GM12878 (cell line): ENCODE measurements around the gene MTFMT. TPM values are rescaled to one million over a fixed set of nuclear protein-coding genes. Genes with fewer than 3 reads are reported as not detected.

Source experiments
- ATAC-seq: fragments of 200-7000 bp; cut with Tn5 transposase; 3 replicates; pipeline ENCODE4 v1.9.1; 2020; ENCODE audit warnings: mild to moderate bottlenecking, moderate library complexity
- BruUV-seq: library from RNA; stranded (reverse); fragments of 400-500 nt; replicated peaks from 2 replicates; lab custom pipeline; 2021; lab: Mats Ljungman, UMichigan
- CTCF ChIA-PET: fragments of 300-600 bp; sonication (Branson Sonifier 250); formaldehyde crosslinking; extraction: SDS; loops from one replicate; lab custom pipeline; 2021; ENCODE audit warnings: inconsistent platforms; lab: Yijun Ruan, JAX
- POLR2A ChIA-PET: fragments of 350-600 bp; formaldehyde crosslinking; extraction: SDS; loops from one replicate; lab custom pipeline; 2021; ENCODE audit warnings: inconsistent platforms; lab: Charles Lee
- RAD21 ChIA-PET: fragments of 300-600 bp; sonication (Branson Sonifier 250); formaldehyde crosslinking; loops from one replicate; lab custom pipeline; 2023; ENCODE audit warnings: antibody characterized with exemption; ENCODE audit not compliant: unreplicated experiment; lab: Charles Lee
- SMC1A ChIA-PET: fragments of 300-600 bp; sonication (Branson Sonifier 250); formaldehyde crosslinking; loops from one replicate; lab custom pipeline; 2023; ENCODE audit not compliant: unreplicated experiment, uncharacterized antibody; lab: Charles Lee
- DNase-seq: peaks from one replicate; pipeline ENCODE4 v3.0.0-alpha.2; 2011; ENCODE audit warnings: low read depth, low spot score
- FAIRE-seq: peaks from 3 replicates; lab custom pipeline; 2011; peaks lifted over from hg19 to GRCh38; lab: Jason Lieb, UNC
- H2AFZ ChIP-seq: 2 replicates; pipeline ENCODE4 v1.6.0; 2011; ENCODE audit warnings: low read depth, low read length, control low read depth; ENCODE audit not compliant: control insufficient read depth
- H3K27ac ChIP-seq: 2 replicates; pipeline ENCODE4 v1.5.1; 2011; ENCODE audit warnings: control low read depth; ENCODE audit not compliant: control insufficient read depth, insufficient read depth
- H3K27me3 ChIP-seq, 2 experiments: replicated peaks in 1 of 2; 2 replicates each; pipeline versions ENCODE4 v1.6.0 to v1.6.1; 2011; ENCODE audit warnings: low read length in 1 of 2; ENCODE audit not compliant: control insufficient read depth in 2 of 2, insufficient read depth in 2 of 2
- H3K36me3 ChIP-seq, 2 experiments: 2 replicates each; pipeline ENCODE4 v1.5.1; 2011; ENCODE audit warnings: low read length in 1 of 2; ENCODE audit not compliant: control insufficient read depth in 2 of 2, insufficient read depth in 2 of 2
- H3K4me1 ChIP-seq: 2 replicates; pipeline ENCODE4 v1.6.1; 2011; ENCODE audit warnings: mild to moderate bottlenecking, low read length, moderate library complexity, mixed read lengths; ENCODE audit not compliant: control insufficient read depth, insufficient read depth
- H3K4me2 ChIP-seq: 2 replicates; pipeline ENCODE4 v1.6.0; 2011; ENCODE audit warnings: control low read depth; ENCODE audit not compliant: control insufficient read depth, insufficient read depth
- H3K4me3 ChIP-seq: fragments of 200-600 bp; sonication (generic); 2 replicates; pipeline ENCODE4 v1.5.1; 2016
- H3K79me2 ChIP-seq: 2 replicates; pipeline ENCODE4 v1.6.0; 2011; ENCODE audit warnings: low read length; ENCODE audit not compliant: control insufficient read depth, insufficient read depth
- H3K9ac ChIP-seq: 2 replicates; pipeline ENCODE4 v1.8.0; 2011; ENCODE audit warnings: low read length, control low read depth, mixed read lengths; ENCODE audit not compliant: control insufficient read depth, insufficient read depth
- H3K9me3 ChIP-seq: replicated peaks from 3 replicates; pipeline ENCODE4 v1.5.1; 2011; ENCODE audit warnings: mild to moderate bottlenecking, low read length; ENCODE audit not compliant: control insufficient read depth, insufficient read depth
- H4K20me1 ChIP-seq: 2 replicates; pipeline ENCODE4 v1.6.0; 2011; ENCODE audit not compliant: control insufficient read depth, insufficient read depth
- BRCA1 ChIP-seq: IDR thresholded peaks from 2 replicates; pipeline ENCODE4 v1.6.1; 2011; ENCODE audit warnings: low read depth, low read length, improper control_type of control experiment
- CBX5 ChIP-seq: sonication (generic); IDR thresholded peaks from 2 replicates; pipeline ENCODE4 v1.6.1; 2016; ENCODE audit warnings: low read depth, moderate library complexity, mild to moderate bottlenecking, inconsistent platforms
- CHD1 ChIP-seq: IDR thresholded peaks from 2 replicates; pipeline ENCODE4 v1.6.1; 2012; ENCODE audit warnings: low read depth, low read length, improper control_type of control experiment
- CHD2 ChIP-seq: IDR thresholded peaks from 2 replicates; pipeline ENCODE4 v1.6.1; 2011; ENCODE audit warnings: low read depth, low read length, improper control_type of control experiment, borderline replicate concordance
- CREB1 ChIP-seq: IDR thresholded peaks from 2 replicates; pipeline ENCODE4 v1.6.1; 2012; ENCODE audit warnings: low read depth, mild to moderate bottlenecking, inconsistent platforms
- CREM ChIP-seq: IDR thresholded peaks from 2 replicates; pipeline ENCODE4 v1.6.1; 2014; ENCODE audit warnings: antibody characterized with exemption, low read depth
- EZH2 ChIP-seq: IDR thresholded peaks from 2 replicates; pipeline ENCODE4 v1.6.1; 2012; ENCODE audit warnings: low read depth, mild to moderate bottlenecking, control low read depth, inconsistent platforms, low read length, borderline replicate concordance; ENCODE audit not compliant: control insufficient read depth
- FOXK2 ChIP-seq: fragments of 450-650 bp; IDR thresholded peaks from 2 replicates; pipeline ENCODE4 v1.6.1; 2017; ENCODE audit warnings: mild to moderate bottlenecking, moderate library complexity
- GATAD2B ChIP-seq: fragments of 450-650 bp; conservative IDR thresholded peaks from 2 replicates; pipeline ENCODE4 v1.6.1; 2017; ENCODE audit warnings: low read depth, mild to moderate bottlenecking, moderate library complexity
- HDAC2 ChIP-seq: fragments of 200-600 bp; sonication (generic); IDR thresholded peaks from 2 replicates; pipeline ENCODE4 v1.6.1; 2017
- IKZF1 ChIP-seq: fragments of 450-650 bp; conservative IDR thresholded peaks from 2 replicates; pipeline ENCODE4 v1.6.1; 2017; ENCODE audit warnings: antibody characterized with exemption, mild to moderate bottlenecking
- PAX8 ChIP-seq: fragments of 450-650 bp; IDR thresholded peaks from 2 replicates; pipeline ENCODE4 v1.6.1; 2017; ENCODE audit warnings: mild to moderate bottlenecking, moderate library complexity
- WGBS: methylation state at CpG from one replicate; pipeline ENCODE4 v1.1.6; 2016; ENCODE audit warnings: low lambda C conversion rate; ENCODE audit not compliant: insufficient replicate concordance, insufficient coverage; ENCODE audit errors: missing lambda C conversion rate; 5-methylcytosine and 5-hydroxymethylcytosine counted together
- in situ Hi-C: fragments of 300-500 bp; cut with MboI; formaldehyde crosslinking; loops from 9 replicates; pipeline ENCODE4 v1.14.3; 2018; ENCODE audit warnings: mixed read lengths
- intact Hi-C: fragments of 100-400 bp; cut with micrococcal nuclease; formaldehyde crosslinking; loops from one replicate; pipeline ENCODE4 v1.14.2; 2022; ENCODE audit not compliant: unreplicated experiment
- polyA plus RNA-seq, 11 experiments: library from polyadenylated mRNA; depleted of rRNA in 4 of 11; unstranded in 6 of 11; stranded (reverse) in 5 of 11; fragments of >200 nt; fragmentation: Nextera tagmentation in 4 of 11; fragmentation: Illumina TruSeq in 1 of 11; extraction: Ambion mirVana in 4 of 11; extraction: Trizol in 1 of 11; gene quantifications; 1 replicate in 1 of 11; 2 replicates in 10 of 11; pipeline versions ENCODE4 v1.2.1 to v1.2.3, GENCODE V29; 2011 to 2016; ENCODE audit warnings: inconsistent platforms in 2 of 11, missing spikeins in 2 of 11, low read depth in 1 of 11
- total RNA-seq, 4 experiments: library from RNA; depleted of rRNA in 3 of 4; stranded (reverse); fragments of >200 nt in 3 of 4; fragmentation: Illumina TruSeq in 1 of 4; extraction: Trizol in 1 of 4; gene quantifications; 2 replicates each; pipeline versions ENCODE4 v1.2.1 to v1.2.3, GENCODE V29; 2013 to 2021
- TF ChIP-seq, protein P1 (sequence below): fragments of 450-650 bp; formaldehyde crosslinking; IDR thresholded peaks from 2 replicates; pipeline ENCODE4 v1.5.0; 2022; ENCODE audit warnings: mild to moderate bottlenecking, missing genetic modification characterization

The MTFMT gene
- total and polyA plus RNA-seq, 10 of the 15 experiments (the other 5 are each of a cell fraction or from before 2014, with no cell fraction given) = 1.7 to 29.8 (median 17.4) TPM

DNA sequence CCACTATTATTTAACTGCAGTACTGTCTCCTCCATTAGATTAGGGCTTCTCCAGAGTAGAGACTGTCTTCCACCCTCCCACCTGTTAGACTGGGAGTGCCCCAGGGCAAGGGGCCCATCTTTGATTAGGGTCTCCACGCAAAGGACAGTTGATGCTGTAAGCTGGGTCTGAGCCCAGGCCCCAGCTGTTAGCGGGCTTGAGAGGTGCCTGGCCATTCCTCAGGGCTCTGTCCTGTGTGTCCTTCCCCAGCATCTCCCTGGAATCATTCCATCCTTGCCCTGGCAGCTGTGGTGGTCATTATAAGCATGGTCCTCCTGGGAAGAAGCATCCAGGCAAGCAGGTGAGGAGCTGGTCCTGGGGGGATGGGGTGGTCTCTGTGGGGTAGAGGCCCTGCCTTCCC, 21.8 kb upstream of the MTFMT start:
- in situ Hi-C loops = no loop called here
- H3K36me3 ChIP-seq = no peaks in the 10 kb centered on the region
- DNase-seq (no peak), FAIRE-seq (no peak), ATAC-seq (no peak)
- CTCF ChIA-PET = interaction anchor here (0.6 to 2.2 kb wide), 6 partner anchors 8 to 275 kb away, joined by 3 to 7 read pairs (median 4); no protein-coding TSS in a partner anchor
- 85% methylated on average over 2 of the region's 2 CpGs for WGBS
- no peaks in the 10 kb centered on the region for H4K20me1 ChIP-seq
- H3K27me3 ChIP-seq = no peaks in the 10 kb centered on the region
- TF ChIP-seq EZH2 (no peak), BRCA1 (no peak), IKZF1 (no peak), CHD1 (no peak), PAX8 (no peak), CBX5 (no peak), FOXK2 (no peak), CREB1 (no peak), HDAC2 (no peak), GATAD2B (no peak), CHD2 (no peak), CREM (no peak)
- TF ChIP-seq, protein P1, sequence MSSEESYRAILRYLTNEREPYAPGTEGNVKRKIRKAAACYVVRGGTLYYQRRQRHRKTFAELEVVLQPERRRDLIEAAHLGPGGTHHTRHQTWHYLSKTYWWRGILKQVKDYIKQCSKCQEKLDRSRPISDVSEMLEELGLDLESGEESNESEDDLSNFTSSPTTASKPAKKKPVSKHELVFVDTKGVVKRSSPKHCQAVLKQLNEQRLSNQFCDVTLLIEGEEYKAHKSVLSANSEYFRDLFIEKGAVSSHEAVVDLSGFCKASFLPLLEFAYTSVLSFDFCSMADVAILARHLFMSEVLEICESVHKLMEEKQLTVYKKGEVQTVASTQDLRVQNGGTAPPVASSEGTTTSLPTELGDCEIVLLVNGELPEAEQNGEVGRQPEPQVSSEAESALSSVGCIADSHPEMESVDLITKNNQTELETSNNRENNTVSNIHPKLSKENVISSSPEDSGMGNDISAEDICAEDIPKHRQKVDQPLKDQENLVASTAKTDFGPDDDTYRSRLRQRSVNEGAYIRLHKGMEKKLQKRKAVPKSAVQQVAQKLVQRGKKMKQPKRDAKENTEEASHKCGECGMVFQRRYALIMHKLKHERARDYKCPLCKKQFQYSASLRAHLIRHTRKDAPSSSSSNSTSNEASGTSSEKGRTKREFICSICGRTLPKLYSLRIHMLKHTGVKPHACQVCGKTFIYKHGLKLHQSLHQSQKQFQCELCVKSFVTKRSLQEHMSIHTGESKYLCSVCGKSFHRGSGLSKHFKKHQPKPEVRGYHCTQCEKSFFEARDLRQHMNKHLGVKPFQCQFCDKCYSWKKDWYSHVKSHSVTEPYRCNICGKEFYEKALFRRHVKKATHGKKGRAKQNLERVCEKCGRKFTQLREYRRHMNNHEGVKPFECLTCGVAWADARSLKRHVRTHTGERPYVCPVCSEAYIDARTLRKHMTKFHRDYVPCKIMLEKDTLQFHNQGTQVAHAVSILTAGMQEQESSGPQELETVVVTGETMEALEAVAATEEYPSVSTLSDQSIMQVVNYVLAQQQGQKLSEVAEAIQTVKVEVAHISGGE (CRISPR knock-in tag) = no peak
- no peak overlapping the region for H3K4me3 ChIP-seq
- POLR2A ChIA-PET = interaction anchor here (0.8 to 1.8 kb wide), 3 partner anchors 8 to 110 kb away, joined by 3 to 7 read pairs (median 5); no protein-coding TSS in a partner anchor
- RAD21 ChIA-PET = no interaction called here
- H3K9me3 ChIP-seq = no peaks in the 10 kb centered on the region
- BruUV-seq = no TSS peak
- intact Hi-C loops = loop anchor here (5.0 kb wide), 1 partner anchor 131 kb away; no protein-coding TSS in a partner anchor
- peaks cover 8% of the 10 kb centered on the region for H3K4me1 ChIP-seq
- H3K4me2 ChIP-seq = no peak overlapping the region
- H3K27ac ChIP-seq = no peak overlapping the region
- H3K79me2 ChIP-seq = no peaks in the 10 kb centered on the region
- H2AFZ ChIP-seq = no peak overlapping the region
- SMC1A ChIA-PET = interaction anchor here (0.6 to 1.5 kb wide), 4 partner anchors 33 to 335 kb away, joined by 3 to 4 read pairs (median 4); no protein-coding TSS in a partner anchor
- H3K9ac ChIP-seq = no peak overlapping the region
